ENCODE measurements around the gene INCENP. TPM values are rescaled to one million over a fixed set of nuclear protein-coding genes. Genes with fewer than 3 reads are reported as not detected.
"Not testable (repeated sequence)": the region's sequence is repeated elsewhere in the genome, so short reads cannot be mapped to it uniquely, and the experiment has no call there.

Gene INCENP
- total RNA-seq, 1 donor from 2014 or later = 9.9 TPM

- DNase-seq (ENCODE audit: low read depth in 2 of 2) = no peak
Measured at GRCh38 chr11:62169448-62169847, 45.6 kb downstream of the INCENP start.

- DNase-seq (ENCODE audit: low read depth in 2 of 2) = peak in 1 of 2 donors; percentile 18
Measured at GRCh38 chr11:62169935-62170334, 46.1 kb downstream of the INCENP start.

GRCh38 chr11:62171261-62171723, 47.5 kb downstream of the INCENP start:
- DNase-seq (ENCODE audit: low read depth in 2 of 2) = peak; percentile 82 to 84

- no peak for DNase-seq (ENCODE audit: low read depth in 2 of 2)
Measured at GRCh38 chr11:62172294-62172693, 48.5 kb downstream of the INCENP start.

DNA sequence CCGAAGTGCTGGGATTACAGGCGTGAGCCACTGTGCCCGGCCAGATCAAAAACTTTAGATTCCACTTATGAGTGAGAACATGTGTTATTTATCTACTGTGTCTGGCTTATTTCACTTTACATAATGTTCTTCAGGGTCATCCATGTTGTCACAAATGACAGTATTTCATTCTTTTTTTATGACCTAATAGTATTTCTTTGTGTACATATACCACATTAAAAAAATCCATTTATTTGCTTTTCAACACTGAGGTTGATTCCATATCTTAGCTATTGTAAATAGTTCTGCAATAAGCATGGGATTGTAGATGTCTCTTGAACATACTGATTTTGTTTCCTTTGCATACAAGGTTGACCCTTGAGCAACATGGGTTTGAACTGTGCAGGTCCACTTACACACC, 53.0 kb downstream of the INCENP start:
- no peak for DNase-seq (ENCODE audit: low read depth in 2 of 2)

DNA sequence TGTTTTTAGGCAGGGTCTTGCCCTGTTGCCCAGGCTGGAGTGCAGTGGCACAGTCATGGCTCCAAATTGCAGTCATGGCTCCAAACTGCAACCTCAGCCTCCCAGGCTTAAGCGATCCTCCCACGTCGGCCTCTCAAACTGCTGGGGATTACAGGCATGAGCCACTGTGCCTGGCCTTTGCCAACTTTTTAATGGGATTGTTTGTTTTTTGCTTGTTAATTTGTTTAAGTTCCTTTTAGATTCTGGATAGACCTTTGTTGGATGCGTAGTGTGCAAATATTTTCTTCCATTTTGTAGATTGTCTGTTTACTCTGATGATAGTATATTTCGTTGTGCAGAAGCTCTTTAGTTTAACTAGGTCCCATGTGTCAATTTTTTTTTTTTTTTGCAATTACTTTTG, 56.2 kb downstream of the INCENP start:
- no peak for DNase-seq (ENCODE audit: low read depth in 2 of 2)

- DNase-seq (ENCODE audit: low read depth in 2 of 2) = no peak
Measured at GRCh38 chr11:62181097-62181496, 57.3 kb downstream of the INCENP start.

- no peak for DNase-seq (ENCODE audit: low read depth in 2 of 2)
Measured at GRCh38 chr11:62182147-62182891, 58.5 kb downstream of the INCENP start.

DNA sequence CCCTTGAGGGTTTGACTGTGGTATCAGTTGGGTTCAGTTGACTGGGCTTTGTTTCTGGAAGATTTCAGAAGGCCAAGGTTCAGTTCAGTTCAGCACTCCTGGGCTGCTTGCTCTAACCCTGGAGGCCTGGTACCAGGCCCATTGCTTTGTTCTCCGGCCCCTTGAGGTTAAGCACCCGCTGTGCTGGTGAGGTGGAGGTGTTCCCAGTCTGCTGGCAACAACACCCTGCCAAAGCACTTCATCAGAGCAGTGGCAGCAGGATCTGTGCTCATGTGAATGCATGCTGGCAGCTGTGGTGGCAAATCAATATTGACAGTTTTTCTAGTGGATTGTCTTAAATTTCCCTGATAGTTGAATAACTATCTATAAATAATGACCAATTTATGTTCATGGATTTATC, 62.4 kb downstream of the INCENP start:
- DNase-seq (ENCODE audit: low read depth in 2 of 2) = no peak

DNA sequence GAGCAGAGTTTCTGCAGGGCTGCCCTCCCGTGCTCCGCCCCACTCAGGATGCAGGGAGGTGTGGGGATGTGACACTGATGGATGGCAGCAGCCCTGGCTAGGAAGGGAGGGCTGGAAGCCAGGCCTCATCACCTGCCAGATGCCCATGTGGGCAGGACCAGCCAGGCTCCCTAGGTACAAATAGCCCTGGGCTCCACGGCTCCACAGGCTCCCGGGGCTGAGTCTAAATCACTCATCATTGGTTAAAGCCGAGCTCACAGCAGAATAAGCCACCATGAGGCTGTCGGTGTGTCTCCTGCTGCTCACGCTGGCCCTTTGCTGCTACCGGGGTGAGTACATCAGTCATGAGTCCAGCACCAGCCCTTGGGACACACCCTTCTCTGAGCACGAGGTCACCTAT, 66.2 kb downstream of the INCENP start, which contains the start of gene SCGB1D1:
SCGB1D1 (plus strand) TSS at position 206 of the 400 bp plus-strand sequence; CDS start at position 275, 69 bp downstream.
- DNase-seq (ENCODE audit: low read depth in 2 of 2) = no peak

GRCh38 chr11:62193952-62194351, 70.1 kb downstream of the INCENP start:
- DNase-seq (ENCODE audit: low read depth in 2 of 2) = peak; percentile 20 to 23

DNA sequence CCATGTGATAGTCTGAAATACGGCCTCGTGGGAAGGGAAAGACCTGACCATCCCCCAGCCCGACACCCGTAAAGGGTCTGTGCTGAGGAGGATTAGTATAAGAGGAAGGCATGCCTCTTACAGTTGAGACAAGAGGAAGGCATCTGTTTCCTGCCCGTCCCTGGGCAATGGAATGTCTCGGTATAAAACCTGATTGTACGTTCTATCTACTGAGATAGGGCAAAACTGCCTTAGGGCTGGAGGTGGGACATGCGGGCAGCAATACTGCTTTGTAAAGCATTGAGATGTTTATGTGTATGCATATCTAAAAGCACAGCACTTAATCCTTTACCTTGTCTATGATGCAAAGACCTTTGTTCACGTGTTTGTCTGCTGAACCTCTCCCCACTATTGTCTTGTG, 71.2 kb downstream of the INCENP start:
- DNase-seq (ENCODE audit: low read depth in 2 of 2) = not testable (repeated sequence)

- DNase-seq (ENCODE audit: low read depth in 2 of 2) = no peak
Measured at GRCh38 chr11:62195945-62196344, 72.1 kb downstream of the INCENP start.

DNA sequence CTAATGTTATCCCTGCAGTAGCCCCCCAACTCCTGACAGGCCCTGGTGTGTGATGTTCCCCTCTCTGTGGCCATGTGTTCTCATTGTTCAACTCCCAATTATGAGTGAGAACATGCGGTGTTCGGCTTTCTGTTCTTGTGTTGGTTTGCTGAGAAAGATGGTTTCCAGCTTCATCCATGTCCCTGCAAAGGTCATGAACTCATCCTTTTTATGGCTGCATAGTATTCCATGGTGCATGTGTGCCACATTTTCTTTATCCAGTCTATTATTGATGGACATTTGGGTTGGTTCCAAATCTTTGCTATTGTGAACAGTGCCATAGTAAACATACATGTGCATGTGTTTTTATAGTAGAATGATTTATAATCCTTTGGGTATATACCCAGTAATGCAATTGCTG, 73.6 kb downstream of the INCENP start:
- DNase-seq (ENCODE audit: low read depth in 2 of 2) = not testable (repeated sequence)

DNA sequence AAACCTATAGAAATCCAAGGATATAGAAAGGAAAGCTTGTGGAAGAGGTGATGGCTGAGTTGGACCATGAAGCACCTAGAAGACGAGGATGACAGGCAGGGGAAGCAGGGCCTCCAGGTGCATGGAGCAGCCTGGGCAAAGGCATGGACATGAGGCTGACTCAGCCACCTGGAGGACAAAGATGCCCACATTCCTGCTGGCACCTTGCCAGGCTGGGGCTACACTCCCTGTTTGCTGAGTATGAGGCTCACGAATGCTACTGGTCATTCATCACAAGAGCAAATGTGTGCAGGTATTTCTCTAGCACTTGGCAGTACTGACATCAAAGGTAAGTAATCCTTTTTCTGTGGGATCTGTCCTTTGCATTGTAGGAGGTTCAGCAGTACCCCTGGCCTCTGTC, 77.6 kb downstream of the INCENP start:
- DNase-seq (ENCODE audit: low read depth in 2 of 2) = no peak

Other genes with a start within 250 kb of the INCENP start
- gene FADS3, start 232.5 kb upstream of the INCENP start, total RNA-seq = 67.6 and 128 TPM in 2 replicates
- gene RAB3IL1, start 206.4 kb upstream of the INCENP start, total RNA-seq = 2.4 and 10.7 TPM in 2 replicates
- under 0.01 TPM in 1 of 2 replicates, not detected in the other for gene BEST1, start 173.7 kb upstream of the INCENP start, total RNA-seq
- 345 and 436 TPM in 2 replicates for gene FTH1, start 156.4 kb upstream of the INCENP start, total RNA-seq
- gene SCGB1D1, start 66.2 kb downstream of the INCENP start, total RNA-seq = not detected in 2 replicates
- not detected in 2 replicates for gene SCGB2A1, start 84.7 kb downstream of the INCENP start, total RNA-seq
- not detected in 2 replicates for gene SCGB1D2, start 118.2 kb downstream of the INCENP start, total RNA-seq
- not detected in 2 replicates for gene SCGB2A2, start 146.1 kb downstream of the INCENP start, total RNA-seq
- not detected in 2 replicates for gene SCGB1D4, start 175.1 kb downstream of the INCENP start, total RNA-seq
- 10.5 and 33.3 TPM in 2 replicates for gene ASRGL1, start 213.4 kb downstream of the INCENP start, total RNA-seq